ENCODE results near the gene OR5AU1. TPM values are rescaled to one million over a fixed set of nuclear protein-coding genes. Genes with fewer than 3 reads are reported as not detected.
A peak's percentile ranks its signal among the peaks of the same experiment; 100 is the strongest.

Gene OR5AU1
- not detected for polyA plus RNA-seq (ENCODE audit: low read depth in 6 of 6)

- H3K4me1 Mint-ChIP-seq = no peaks in the 10 kb centered on the region
- peaks cover 24 to 52% (median 32%) of the 10 kb centered on the region in 3 donors for H3K27me3 Mint-ChIP-seq
- H3K36me3 Mint-ChIP-seq = no peaks in the 10 kb centered on the region
- H3K9me3 Mint-ChIP-seq = no peaks in the 10 kb centered on the region
- ATAC-seq (ENCODE audit: low read depth in 2 of 2) = no peak
- H3K27ac Mint-ChIP-seq = no peak within 1 kb of the TSS
- no peak within 1 kb of the TSS for H3K4me3 Mint-ChIP-seq
- DNase-seq = no peak
Measured at GRCh38 chr14:21155963-21156362, at the start of gene OR5AU1. OR5AU1 (minus strand) TSS chr14:21156063; CDS start chr14:21155872, 191 bp downstream.

DNA sequence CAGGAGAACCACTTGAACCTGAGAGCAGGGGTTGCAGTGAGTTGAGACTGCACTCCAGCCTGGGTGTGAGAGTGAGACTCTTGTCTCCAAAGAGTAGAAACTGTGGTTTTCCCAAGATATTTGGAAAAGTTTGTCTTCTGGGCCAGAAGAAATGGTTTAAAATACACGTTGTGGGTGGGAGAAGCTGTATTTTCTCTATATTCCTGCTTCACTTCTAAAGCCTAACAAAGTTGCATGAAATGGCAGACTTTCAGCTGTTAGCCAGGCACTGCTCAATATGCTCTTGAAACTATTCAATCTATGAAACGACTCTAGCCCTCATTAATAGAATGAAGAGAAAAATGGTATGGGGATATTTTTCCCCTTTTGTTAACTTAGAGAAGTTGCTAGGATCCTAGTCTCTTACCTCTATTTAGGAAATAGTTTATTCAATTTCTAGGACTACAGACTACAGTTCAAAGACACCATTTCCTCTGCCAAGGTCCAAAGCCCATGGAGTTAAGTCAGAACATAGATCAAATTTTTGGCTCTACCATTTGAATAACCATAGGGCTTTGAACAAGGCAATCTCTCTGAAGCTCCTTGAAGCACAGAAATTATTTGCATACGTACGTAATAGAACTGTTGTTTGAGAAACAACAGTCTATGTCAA, 49.3 kb upstream of the OR5AU1 start:
- Mint-ChIP-seq H3K36me3 (peaks cover 10 to 19% of the 10 kb centered on the region in 2 donors), H3K4me3 (no peak overlapping the region), H3K4me1 (peaks cover 0 to 21% (median 7%) of the 10 kb centered on the region in 3 donors), H3K27ac (peak overlapping the region in 1 of 6 donors; percentile 79), H3K27me3 (no peaks in the 10 kb centered on the region), H3K9me3 (no peaks in the 10 kb centered on the region)
- ATAC-seq (ENCODE audit: low read depth in 2 of 2) (no peak), DNase-seq (no peak)

GRCh38 chr14:21204167-21205025, 48.5 kb upstream of the OR5AU1 start:
- H3K4me3 Mint-ChIP-seq = peak overlapping the region in 1 of 8 donors; percentile 8

DNA sequence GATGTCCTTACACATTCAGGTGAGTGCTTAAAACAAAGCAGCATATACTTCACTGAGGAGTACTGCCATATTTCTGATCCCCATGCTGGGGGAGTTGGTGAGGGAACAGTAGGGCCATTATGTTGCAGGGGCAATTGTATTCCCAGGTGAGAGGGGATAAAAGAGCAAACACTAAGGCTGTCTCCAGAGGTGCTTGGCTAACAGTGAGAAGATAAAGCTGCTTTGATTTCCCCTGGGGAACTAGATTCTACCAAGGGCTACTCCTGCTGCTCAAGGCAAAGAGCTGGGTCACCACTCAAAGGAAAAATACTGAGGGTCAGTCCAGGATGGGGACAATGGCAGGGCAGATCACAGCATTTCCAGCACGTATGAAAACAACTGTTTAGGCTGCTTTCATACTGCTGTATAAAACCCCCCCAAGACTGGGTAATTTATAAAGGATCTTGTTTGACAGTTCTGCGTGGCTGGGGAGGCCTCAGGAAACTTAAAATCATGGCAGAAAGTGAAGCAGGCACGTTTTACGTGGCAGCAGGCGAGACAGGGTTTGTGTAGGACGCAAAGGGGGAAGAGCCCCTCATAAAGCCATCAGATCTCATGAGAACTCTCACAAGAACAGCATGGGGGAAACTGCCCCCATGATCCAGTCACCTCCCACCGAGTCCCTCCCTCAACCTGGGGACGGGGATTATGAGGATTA, 47.8 kb upstream of the OR5AU1 start:
- ATAC-seq (ENCODE audit: low read depth in 2 of 2) (no peak), DNase-seq (no peak)
- Mint-ChIP-seq H3K4me3 (peak overlapping the region in 1 of 8 donors; percentile 8), H3K36me3 (peaks cover 10% of the 10 kb centered on the region in 2 donors), H3K27me3 (no peaks in the 10 kb centered on the region), H3K27ac (peak overlapping the region in 4 of 6 donors; percentile 35 to 83 (median 64)), H3K4me1 (peaks cover 0 to 21% (median 7%) of the 10 kb centered on the region in 3 donors), H3K9me3 (no peaks in the 10 kb centered on the region)

More at GRCh38 chr14:21204167-21205025, 48.5 kb upstream of the OR5AU1 start:
- H3K9me3 Mint-ChIP-seq = no peaks in the 10 kb centered on the region
- peaks cover 10 to 12% of the 10 kb centered on the region in 2 donors for H3K36me3 Mint-ChIP-seq
- ATAC-seq (ENCODE audit: low read depth in 2 of 2) (no peak), DNase-seq (no peak)
- peak overlapping the region in 4 of 6 donors; percentile 38 to 79 (median 56) for H3K27ac Mint-ChIP-seq
- H3K27me3 Mint-ChIP-seq = no peaks in the 10 kb centered on the region
- H3K4me1 Mint-ChIP-seq = peaks cover 0 to 21% (median 7%) of the 10 kb centered on the region in 3 donors

DNA sequence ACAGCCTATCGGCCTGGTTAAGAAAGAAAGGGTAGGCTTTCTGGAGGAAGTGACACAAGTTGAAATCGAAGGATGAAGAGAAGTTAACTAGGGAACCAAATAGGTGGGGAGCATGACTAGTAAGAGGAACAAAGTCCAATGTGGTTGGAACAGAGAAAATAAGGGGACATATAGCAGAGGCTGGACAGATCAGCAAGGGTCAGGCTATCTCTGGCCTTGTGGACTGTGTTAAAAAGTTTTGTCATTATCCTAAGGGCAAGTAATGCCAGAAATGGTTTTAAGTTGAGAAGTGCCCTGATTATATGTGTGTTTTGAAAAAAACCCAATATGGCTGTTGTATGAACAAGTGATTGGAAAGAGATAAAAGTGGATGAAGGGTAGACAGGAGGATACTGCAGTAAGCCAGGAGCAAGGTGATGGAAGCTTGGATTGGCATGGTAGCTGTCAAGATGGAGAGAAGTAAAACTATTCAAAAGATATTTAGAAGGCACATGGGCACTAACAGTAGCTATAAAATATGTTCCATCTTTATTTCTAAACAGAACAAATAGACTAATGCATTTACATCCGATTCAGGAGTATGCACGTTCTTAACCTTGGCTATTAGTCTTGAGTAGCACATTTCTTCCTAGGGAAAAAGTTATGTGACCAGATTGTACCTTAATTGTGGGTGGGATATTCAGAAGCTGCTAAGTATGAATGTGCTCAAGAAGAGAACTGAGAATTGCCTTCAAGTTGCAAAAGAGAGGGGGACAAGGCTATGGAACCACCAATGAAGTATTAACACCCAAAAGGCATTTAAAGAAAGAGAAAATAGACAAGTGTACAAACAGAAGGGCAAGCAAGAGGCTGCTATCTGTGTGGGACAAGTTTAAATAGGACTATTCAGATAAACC, 46.8 kb upstream of the OR5AU1 start:
- Mint-ChIP-seq H3K9me3 (no peaks in the 10 kb centered on the region), H3K4me1 (peaks cover 0 to 21% (median 7%) of the 10 kb centered on the region in 3 donors), H3K27me3 (no peaks in the 10 kb centered on the region), H3K27ac (peak overlapping the region; percentile 13 to 84 (median 64)), H3K4me3 (no peak overlapping the region), H3K36me3 (peaks cover 5 to 10% of the 10 kb centered on the region in 2 donors)
- no peak for DNase-seq
- no peak for ATAC-seq (ENCODE audit: low read depth in 2 of 2)

DNA sequence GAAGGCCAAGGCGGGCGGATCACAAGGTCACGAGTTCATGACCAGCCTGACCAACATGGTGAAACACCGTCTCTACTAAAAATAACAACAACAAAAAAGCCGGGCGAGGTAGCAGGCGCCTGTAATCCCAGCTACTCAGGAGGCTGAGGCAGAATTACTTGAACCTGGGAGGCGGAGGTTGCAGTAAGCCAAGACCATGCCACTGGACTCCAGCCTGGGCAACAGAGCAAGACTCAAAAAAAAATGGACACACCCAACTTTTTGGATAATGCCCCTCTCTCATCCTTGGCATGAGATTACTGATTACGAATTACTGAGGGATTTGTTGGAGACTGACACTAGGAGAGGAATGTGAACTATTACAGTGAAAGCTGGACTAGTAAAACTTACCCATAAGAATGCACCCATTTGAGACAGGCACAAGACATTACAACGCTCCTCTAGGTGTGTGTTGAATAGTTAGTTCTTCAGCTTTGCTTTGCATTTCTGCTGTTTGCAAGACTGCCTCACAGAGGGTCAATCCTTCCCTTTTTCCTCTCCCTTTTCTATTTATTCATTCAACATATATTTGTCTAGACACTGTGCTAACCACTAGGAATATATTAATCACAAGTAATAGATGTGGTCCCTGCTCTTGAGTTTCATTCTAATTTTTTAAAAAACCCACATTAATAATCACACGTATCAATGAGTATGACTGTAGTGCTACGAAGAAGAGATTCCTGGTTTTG, 46.0 kb upstream of the OR5AU1 start:
- no peaks in the 10 kb centered on the region for H3K27me3 Mint-ChIP-seq
- H3K9me3 Mint-ChIP-seq = no peaks in the 10 kb centered on the region
- H3K4me1 Mint-ChIP-seq = peaks cover 0 to 21% (median 7%) of the 10 kb centered on the region in 3 donors
- peaks cover 0 to 4% of the 10 kb centered on the region in 2 donors for H3K36me3 Mint-ChIP-seq
- no peak overlapping the region for H3K4me3 Mint-ChIP-seq
- no peak for DNase-seq
- ATAC-seq (ENCODE audit: low read depth in 2 of 2) = no peak
- peak overlapping the region in 4 of 6 donors; percentile 5 to 86 (median 64) for H3K27ac Mint-ChIP-seq

- no peaks in the 10 kb centered on the region for H3K9me3 Mint-ChIP-seq
Measured at GRCh38 chr14:21200752-21201461, 45.0 kb upstream of the OR5AU1 start.

GRCh38 chr14:21199611-21200560, 44.0 kb upstream of the OR5AU1 start:
- H3K27ac Mint-ChIP-seq = peak overlapping the region in 3 of 6 donors; percentile 5 to 39 (median 12)
- H3K4me3 Mint-ChIP-seq = no peak overlapping the region
- no peak for DNase-seq
- H3K27me3 Mint-ChIP-seq = no peaks in the 10 kb centered on the region
- no peak for ATAC-seq (ENCODE audit: low read depth in 2 of 2)
- no peaks in the 10 kb centered on the region for H3K9me3 Mint-ChIP-seq
- H3K4me1 Mint-ChIP-seq = peaks cover 0 to 21% (median 7%) of the 10 kb centered on the region in 3 donors
- H3K36me3 Mint-ChIP-seq = no peaks in the 10 kb centered on the region

More at GRCh38 chr14:21200752-21201461, 45.0 kb upstream of the OR5AU1 start:
- peak overlapping the region in 2 of 6 donors; percentile 60 to 92 for H3K27ac Mint-ChIP-seq
- no peaks in the 10 kb centered on the region for H3K36me3 Mint-ChIP-seq
- H3K4me3 Mint-ChIP-seq = no peak overlapping the region
- ATAC-seq (ENCODE audit: low read depth in 2 of 2) = no peak
- H3K4me1 Mint-ChIP-seq = peaks cover 0 to 21% (median 7%) of the 10 kb centered on the region in 3 donors
- no peaks in the 10 kb centered on the region for H3K27me3 Mint-ChIP-seq
- no peak for DNase-seq

GRCh38 chr14:21197418-21198205, 41.7 kb upstream of the OR5AU1 start:
- Mint-ChIP-seq H3K27ac (peak overlapping the region in 3 of 6 donors; percentile 6 to 57 (median 21)), H3K4me3 (no peak overlapping the region)
- ATAC-seq (ENCODE audit: low read depth in 2 of 2) = no peak

GRCh38 chr14:21194597-21194996, 38.7 kb upstream of the OR5AU1 start:
- DNase-seq (no peak), ATAC-seq (ENCODE audit: low read depth in 2 of 2) (no peak)
- peak overlapping the region in 2 of 6 donors; percentile 22 to 46 for H3K27ac Mint-ChIP-seq
- no peaks in the 10 kb centered on the region for H3K36me3 Mint-ChIP-seq
- peaks cover 3 to 18% (median 13%) of the 10 kb centered on the region in 3 donors for H3K4me1 Mint-ChIP-seq
- no peaks in the 10 kb centered on the region for H3K27me3 Mint-ChIP-seq
- H3K9me3 Mint-ChIP-seq = no peaks in the 10 kb centered on the region
- H3K4me3 Mint-ChIP-seq = no peak overlapping the region

More at GRCh38 chr14:21197418-21198205, 41.7 kb upstream of the OR5AU1 start:
- Mint-ChIP-seq H3K36me3 (no peaks in the 10 kb centered on the region), H3K9me3 (no peaks in the 10 kb centered on the region), H3K27me3 (no peaks in the 10 kb centered on the region), H3K4me1 (peaks cover under 1 to 9% (median 6%) of the 10 kb centered on the region in 3 donors)
- DNase-seq = no peak
